Islet of Langerhans (tissue), 1 donor: ENCODE data around the gene GTF2IRD1.
"Not testable (repeated sequence)": the region's sequence is repeated elsewhere in the genome, so short reads cannot be mapped to it uniquely, and the experiment has no call there.

Source experiments
- FAIRE-seq: peaks from one replicate; lab custom pipeline; 2011; peaks lifted over from hg19 to GRCh38; lab: Jason Lieb, UNC

Gene GTF2IRD1

DNA sequence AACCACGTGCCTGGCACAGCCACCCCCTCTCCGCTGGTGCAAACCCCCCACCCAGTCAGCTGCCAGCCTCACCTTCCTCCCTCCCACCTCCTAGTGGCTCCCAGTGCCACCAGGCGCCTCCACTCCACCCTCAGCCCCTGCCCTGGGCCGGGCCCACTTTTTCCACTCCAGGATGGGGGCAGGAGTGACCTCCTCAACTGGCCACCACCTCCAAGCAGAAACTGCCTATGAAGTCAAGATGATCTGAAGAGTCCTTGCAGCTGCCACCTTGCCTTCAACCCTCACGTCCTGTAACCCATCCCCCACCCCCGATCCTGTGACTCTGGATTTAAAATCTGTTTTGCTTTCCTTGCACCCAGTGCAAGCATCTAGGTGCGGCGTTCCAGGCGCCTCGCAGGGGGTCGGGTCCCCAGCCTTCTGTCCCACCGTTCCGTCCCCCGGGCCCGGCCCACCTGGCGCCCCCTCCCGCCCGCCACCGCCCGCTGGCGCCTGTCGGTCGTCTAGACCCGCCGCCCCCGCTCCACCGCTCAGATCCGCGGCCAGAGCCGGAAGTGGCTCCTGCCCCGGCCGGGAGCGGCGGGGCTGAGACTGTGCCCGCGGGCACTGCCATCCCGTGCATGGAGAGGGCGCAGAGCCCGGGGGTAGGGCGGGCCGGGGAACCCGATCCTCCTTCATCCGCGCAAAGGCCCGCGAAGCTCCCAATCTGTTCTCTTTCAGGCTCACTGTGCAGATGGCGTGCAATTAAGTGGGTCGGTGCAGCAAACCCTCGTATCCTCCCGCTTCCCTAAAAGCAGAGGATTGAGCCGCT, 152.6 kb downstream of the GTF2IRD1 start:
- FAIRE-seq = no peak

DNA sequence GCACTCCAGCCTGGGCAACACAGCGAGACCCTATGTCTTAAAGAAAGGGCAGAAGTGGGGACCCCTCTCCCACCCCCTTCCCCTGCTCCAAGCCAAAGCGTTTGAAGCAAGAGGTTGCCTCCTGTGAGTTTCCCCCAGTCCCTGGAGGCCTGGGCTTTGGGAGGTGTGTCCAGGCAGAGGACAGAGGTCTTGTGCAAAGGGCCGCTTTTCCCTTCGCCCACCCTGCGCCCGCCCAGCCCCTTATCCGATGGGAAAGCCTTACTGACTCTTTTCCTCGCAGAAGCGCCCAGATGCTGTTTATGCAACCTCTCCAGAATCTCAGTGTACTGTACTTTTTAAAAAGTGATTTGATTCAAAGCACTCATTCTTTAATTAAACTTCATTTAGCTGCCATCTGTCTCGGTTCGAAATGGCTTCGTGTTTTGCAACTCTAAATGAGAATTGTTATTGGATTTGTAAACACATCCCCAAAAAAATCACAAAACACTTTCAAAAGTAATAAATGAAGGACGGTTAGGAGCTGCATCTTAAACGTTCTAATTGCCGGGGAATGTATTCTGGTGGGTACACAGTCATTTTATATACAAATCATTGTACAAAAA, 153.3 kb downstream of the GTF2IRD1 start:
- no peak for FAIRE-seq

DNA sequence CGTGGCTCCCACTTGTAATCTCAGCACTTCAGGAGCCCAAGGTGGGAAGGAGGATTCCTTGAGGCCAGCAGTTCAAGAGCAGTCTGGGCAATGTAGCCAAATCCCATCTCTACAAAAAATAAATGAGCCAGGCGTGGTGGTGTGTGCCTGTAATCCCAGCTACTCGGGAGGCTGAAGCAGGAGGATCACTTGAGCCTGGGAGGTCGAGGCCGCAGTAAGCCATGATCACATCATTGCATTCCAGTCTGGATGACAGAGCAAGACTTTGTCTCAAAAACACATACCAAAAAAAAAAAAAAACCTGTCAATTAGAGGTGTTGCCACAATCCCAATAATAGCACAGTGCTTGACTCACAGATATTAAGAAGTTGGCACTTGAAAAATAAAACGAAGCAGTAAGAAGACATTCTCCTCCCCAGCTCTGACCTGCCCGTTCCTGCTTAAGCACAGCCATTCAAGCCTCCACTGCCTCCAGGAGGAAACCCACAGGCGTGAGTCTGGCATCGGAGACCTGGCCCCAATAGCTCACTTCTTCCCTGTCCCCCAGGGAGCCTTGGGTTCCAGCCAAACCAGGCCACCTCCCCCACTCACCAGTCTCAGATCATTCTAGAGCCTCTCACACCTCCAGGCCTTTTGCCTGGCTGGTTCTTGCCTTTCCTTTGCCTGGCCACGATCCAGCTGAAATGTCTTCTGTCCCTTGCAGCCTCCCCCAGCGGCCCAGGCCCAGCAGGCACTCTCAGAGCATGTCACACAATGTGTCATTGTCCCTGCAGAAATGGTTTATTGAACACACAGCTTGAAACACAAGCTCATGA, 158.5 kb downstream of the GTF2IRD1 start:
- no peak for FAIRE-seq

DNA sequence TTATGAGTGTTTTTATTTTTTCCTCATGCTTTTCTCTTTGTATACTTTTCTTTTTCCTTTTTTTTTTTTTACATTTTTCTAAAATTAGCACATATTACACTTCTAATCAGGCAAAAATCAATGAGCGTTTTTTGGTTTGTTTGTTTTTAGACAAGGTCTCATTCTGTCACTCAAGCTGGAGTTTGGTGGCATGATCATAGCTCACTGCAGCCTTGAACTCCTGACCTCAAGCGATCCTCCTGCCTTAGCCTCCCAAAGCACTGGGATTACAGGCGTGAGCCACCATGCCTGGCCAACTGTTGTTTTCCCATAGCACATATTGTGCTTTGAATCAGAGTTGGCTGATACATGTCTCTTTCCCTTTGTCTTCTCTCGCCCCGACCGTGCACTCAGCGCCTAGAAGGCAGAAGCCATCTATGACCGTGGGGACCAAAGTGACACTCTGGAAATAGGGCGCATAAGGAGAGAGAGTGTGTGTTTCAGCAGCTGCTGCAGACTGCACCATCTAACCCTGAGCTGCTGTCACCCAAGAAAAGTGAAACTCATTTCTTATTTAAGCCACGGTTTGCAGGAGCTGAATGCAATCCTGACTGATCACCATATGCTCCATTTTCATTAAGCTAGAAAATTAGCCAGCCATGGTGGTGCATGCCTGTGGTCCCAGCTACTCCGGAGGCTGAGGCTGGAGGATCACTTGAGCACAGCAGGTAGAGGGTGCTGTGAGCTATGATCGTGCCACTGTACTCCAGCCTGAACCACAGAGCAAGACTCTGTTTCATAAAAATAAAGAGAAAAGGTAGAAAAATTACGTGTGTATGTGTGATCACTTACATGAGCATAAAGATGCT, 162.5 kb downstream of the GTF2IRD1 start:
- no peak for FAIRE-seq

DNA sequence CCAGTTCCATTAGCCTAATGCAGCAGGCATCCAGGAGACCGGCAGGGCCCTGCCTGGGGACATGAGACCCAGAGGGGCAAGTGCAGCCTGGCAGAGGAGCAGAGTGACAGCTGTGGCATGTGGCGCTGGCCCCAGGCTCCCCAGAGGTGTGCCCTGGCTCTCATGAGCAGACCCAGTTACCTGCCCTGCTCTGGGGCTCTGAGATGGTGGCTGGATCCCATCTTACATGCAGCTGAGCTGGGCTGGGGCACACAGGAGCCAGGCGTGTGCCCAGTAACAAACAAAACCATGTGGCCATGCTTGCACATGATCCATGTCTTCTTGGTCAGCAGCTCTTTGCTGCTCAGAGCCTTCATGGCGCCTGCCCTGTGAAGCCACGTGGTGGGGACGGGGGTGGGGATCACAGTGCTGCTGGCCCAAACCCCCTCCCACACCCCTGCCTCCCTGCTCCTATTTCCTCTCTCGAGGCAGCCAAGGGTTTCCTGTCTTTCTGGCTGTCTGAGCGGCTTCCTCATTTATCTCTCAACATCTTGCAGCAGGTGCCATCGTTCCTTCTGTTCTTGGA, 163.6 kb downstream of the GTF2IRD1 start:
- no peak for FAIRE-seq

DNA sequence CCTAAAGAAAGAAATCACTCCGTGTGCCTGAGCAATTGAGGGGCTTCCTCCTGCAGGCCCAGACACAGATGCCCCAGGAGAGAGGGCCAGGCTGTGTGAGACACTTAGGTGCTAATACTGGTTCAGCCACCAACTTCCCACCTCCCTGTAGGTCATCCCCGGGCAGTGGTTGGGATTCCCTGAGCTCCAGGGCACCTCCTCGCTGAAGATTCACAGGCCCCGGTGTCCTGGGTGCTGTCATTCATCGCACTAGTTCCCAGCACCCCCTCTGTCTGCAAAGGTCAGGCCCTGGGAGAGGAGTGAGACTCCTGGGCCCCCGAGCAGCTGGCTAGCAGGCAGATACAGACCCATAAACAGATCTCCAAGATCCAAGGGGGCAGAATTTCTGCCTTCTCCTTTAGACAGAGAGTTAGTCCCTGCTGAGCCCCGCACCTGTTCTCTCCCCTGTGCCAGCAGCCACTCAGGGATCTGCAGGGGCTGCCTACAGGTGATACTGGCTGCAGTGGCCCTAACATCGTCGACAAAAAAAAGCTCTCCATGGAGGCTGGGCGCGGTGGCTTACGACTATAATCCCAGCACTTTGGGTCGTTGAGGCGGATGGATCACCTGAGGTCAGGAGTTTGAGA, 165.6 kb downstream of the GTF2IRD1 start:
- FAIRE-seq = no peak

DNA sequence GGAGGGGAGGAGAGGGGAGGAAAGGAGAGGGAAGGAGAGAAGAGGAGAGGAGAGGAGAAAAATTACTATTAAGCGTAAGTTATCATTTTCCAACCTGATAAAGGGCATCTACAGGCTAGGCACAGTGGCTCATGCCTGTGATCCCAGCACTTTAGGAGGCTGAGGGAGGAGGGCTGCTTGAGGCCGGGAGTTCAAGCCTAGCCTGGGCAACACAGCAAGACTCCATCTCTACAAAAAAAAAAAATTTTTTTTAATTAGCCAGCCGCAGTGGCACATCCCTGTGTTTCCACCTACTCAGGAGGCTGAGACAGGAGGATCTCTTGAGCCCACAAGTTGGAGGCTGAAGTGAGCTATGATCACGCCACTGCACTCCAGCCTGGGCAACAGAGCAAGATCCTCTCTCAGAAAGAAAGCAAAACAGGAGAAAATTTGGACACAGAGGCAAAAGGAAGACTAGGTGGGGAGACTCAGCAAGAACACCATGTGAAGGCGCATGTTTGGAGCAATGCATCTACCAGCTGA, 168.6 kb downstream of the GTF2IRD1 start:
- FAIRE-seq = no peak

DNA sequence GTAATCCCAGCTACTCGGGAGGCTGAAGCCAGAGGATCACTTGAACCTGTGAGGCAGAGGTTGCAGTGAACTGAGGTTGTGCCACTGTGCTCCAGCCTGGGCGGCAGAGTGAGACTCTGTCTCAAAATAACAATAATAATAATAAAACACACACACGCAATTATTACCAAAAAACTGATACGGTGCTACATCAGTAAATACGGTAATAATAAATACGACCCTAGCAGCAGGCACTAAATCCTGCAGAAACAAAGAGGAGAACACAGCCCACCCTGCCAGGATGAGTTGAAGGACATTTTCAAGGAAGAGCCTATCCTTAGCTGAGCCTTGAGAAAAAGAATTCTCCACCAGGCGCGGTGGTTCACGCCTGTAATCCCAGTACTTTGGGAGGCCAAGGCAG, 169.4 kb downstream of the GTF2IRD1 start:
- no peak for FAIRE-seq

DNA sequence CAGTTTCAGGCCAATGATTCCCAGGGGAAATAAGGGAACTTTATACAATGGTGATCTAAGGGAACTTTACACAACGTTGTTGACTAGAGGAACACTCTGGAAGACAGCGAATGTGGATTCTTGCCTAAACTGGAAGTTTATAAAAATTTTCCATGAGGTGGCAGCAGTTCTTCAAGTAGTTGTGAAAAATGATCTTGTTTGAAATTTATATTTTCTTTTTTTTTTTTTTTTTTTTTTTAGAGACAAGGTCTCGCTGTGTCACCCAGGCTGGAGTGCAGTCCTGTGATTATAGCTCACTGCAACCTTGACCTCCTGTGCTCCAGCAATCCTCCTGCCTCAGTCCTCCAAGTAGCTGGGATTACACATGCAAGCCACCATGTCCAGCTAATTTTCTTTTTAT, 171.7 kb downstream of the GTF2IRD1 start:
- no peak for FAIRE-seq

DNA sequence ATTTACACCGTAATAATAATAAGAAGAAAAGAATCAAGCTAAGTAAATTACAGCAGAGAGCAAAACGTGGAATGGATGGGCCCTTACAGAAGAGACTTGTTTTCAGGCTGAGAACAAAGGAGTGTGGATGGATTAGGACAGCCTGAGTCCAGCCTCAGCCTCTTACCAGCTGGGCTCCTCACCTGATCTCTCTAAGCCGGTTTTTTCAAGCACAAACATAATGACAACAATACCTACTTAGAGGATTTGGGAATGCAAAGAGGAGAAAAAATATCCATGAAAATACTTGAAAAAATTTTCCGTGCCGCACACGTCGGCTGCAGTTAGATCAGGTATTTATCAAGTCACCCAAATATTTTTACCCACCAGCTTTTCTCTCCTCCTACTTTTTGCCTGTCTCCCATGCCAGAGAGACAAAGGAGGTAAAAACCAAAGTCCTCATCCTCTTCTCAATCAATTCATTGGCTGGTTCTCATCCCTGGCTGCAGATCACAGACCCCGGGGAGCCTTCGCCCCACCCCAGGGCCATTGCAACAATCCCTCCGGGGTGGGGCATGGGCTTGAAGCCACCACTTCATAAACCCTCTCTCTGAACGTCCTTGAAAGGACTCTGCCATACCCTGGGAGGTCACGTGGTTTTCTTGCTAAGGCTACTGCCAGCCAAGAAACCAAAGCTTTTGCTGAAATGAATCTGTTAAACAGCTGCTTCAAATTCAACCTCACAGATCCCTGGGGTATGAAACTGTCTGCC, 174.1 kb downstream of the GTF2IRD1 start:
- FAIRE-seq = no peak

DNA sequence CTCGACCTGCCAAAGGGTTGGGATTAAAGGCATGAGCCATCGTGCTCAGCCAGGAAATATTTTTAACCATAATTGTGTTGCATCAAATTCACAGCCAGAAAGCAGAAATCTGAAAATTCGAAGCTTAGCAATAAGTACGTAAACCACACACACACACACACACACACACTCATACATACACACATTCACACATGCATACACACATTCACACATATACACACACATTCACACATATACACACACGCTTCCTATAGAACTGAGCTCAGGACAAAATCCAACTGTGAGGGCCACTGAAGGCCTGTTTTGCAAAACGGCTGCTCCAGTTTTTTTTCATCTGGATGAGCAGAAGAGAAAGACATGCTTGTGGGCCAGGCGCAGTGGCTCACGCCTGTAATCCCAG, 178.8 kb downstream of the GTF2IRD1 start:
- FAIRE-seq = no peak

DNA sequence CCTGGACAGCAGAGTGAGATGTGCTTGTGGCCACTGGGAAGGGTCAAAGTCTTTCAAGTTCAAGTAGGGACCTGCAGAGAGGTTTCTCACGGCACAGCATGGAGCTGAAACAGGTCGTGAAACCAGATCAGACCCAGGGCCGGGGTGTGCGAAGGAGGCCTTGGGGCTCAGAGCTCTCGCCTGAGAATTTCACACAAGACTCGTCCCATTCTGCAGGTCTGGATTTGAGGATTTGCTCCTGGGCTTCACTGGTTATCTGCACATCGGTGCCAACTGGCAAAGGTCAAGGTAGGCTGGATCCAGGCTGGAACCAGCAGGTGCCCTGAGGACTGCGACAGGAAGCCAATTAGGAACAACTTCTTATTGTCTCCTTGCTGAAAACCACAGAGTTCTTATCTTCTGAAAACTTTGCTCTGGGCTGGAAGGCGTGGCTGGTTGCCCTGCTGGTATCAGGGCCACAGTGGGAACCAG, 179.8 kb downstream of the GTF2IRD1 start:
- no peak for FAIRE-seq

DNA sequence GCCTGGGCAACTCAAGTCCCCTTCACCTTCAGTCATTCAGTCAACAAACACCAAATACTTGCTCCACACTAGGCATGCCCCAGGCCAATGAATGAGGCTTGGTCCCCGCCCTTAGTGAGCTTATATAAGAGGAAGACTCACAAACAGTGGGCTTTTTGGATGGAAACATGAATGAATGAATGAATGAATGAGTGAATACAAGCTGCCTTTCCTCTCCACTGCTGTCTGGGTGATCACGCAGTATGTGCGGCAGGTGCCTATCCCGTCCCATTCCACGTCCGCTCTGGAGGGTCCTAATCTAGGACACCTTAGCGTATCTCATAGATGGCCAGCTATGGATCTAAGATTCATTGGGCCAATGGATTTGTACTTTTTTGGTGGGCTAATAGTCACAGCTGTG, 184.0 kb downstream of the GTF2IRD1 start:
- no peak for FAIRE-seq

DNA sequence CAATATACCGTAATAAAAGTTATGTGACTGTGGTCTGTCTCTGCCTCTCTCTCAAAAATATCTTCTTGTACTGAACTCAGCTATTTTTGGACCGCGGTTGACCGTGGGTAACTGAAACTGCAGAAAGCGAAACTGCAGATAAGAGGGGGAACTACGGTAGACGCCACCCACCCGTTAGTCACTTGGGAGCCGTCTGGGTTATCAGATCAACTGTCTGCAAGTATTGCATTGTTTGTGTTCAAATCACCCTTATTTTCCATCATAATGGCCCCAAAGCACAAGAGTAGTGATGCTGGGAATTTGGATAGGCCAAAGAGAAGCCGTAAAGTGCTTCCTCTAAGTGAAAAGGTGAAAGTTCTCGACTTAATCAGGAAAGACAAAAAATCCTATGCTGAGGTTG, 196.3 kb downstream of the GTF2IRD1 start:
- FAIRE-seq = not testable (repeated sequence)

DNA sequence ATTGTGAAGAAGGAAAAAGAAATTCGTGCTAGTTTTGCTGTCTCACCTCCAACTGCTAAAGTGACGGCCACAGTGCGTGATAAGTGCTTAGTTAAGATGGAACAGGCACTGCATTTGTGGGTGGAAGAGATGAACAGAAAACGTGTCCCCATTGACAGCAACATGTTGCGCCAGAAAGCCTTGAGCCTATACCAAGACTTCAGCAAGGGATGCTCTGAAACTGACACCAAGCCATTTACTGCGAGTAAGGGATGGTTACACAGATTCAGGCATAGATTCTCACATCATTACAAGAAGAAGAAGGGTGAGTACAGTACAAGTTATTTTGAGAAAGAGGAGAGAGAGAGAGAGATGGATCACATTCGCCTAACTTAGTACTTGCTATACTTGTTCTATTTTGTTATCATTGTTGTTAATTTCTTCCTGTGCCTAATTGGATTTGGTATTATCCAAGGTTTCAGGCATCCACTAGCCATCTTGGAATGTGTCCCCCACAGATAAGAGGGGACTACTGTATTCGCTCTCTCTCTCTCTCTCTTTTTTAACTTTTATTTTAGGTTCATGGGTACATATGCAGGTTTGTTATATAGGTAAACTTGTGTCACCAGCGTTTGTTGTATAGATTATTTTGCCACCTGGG, 196.9 kb downstream of the GTF2IRD1 start:
- FAIRE-seq = not testable (repeated sequence)

DNA sequence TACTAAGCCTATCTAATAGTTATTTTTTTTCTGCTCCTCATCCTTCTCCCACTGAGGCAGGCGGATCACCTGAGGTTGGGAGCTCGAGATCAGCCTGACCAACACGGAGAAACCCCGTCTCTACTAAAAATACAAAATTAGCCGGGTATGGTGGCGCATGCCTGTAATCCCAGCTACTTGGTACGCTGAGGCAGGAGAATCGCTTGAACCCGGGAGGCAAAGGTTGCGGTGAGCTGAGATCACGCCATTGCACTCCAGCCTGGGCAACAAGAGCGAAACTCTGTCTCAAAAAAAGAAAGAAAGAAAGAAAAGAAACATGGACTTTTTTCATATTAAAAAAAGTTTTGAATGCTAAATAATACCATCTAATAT, 197.4 kb downstream of the GTF2IRD1 start:
- not testable (repeated sequence) for FAIRE-seq
